Subcutaneous abdominal adipose tissue (tissue), 5 donors: ENCODE results near the gene PBX1.

Experiments
- H3K27ac ChIP-seq: one replicate; pipeline ENCODE4 v1.7.0; 2013; ENCODE audit warnings: low read depth, mild to moderate bottlenecking, inconsistent platforms, low read length, moderate library complexity
- H3K27me3 ChIP-seq, 5 donors: one replicate each; pipeline ENCODE4 v1.7.0; 2013; ENCODE audit warnings: low read length in 5 of 5, inconsistent platforms in 1 of 5; ENCODE audit not compliant: control insufficient read depth in 5 of 5, insufficient read depth in 4 of 5
- H3K36me3 ChIP-seq, 5 donors: one replicate each; pipeline ENCODE4 v1.7.0; 2013; ENCODE audit warnings: low read length in 5 of 5; ENCODE audit not compliant: control insufficient read depth in 5 of 5, insufficient read depth in 5 of 5
- H3K4me1 ChIP-seq, 5 donors: one replicate each; pipeline ENCODE4 v1.7.0; 2013; ENCODE audit warnings: low read length in 5 of 5, mild to moderate bottlenecking in 3 of 5, moderate library complexity in 1 of 5; ENCODE audit not compliant: control insufficient read depth in 5 of 5, insufficient read depth in 5 of 5
- H3K4me3 ChIP-seq, 5 donors: one replicate each; pipeline ENCODE4 v1.7.0; 2013; ENCODE audit warnings: low read length in 5 of 5, low read depth in 1 of 5
- H3K9ac ChIP-seq, 5 donors: one replicate each; pipeline ENCODE4 v1.7.0; 2013; ENCODE audit warnings: low read length in 5 of 5, mild to moderate bottlenecking in 4 of 5, moderate library complexity in 3 of 5
- H3K9me3 ChIP-seq, 5 donors: one replicate each; pipeline ENCODE4 v1.7.0; 2013; ENCODE audit warnings: low read length in 5 of 5; ENCODE audit not compliant: control insufficient read depth in 5 of 5
- donor health status: healthy.
- donor health status: healthy.
- donor health status: healthy.
- donor health status: healthy.
- donor health status: healthy.

Gene PBX1

DNA sequence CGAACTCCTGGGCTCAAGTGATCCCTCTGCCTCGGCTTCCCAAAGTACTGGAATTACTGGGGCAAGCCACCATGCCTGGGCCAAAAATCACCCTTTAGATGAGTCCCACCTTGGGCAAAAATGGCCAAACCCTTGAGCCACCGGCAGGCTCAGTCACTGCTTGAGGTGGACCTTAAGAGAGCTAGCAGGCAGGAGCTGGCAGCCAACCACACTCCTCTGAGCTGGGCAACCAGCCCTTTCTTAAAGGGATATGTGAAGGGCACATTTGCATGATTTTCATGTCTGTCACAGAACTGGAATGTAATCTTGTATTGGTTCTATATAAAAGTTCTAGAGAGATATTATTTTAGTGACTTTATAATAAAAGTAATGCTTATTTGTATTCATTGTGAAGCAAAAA is 316.5 kb downstream of the PBX1 start:
- no peaks in the 10 kb centered on the region for H3K9me3 ChIP-seq
- H3K4me3 ChIP-seq = no peak overlapping the region

DNA sequence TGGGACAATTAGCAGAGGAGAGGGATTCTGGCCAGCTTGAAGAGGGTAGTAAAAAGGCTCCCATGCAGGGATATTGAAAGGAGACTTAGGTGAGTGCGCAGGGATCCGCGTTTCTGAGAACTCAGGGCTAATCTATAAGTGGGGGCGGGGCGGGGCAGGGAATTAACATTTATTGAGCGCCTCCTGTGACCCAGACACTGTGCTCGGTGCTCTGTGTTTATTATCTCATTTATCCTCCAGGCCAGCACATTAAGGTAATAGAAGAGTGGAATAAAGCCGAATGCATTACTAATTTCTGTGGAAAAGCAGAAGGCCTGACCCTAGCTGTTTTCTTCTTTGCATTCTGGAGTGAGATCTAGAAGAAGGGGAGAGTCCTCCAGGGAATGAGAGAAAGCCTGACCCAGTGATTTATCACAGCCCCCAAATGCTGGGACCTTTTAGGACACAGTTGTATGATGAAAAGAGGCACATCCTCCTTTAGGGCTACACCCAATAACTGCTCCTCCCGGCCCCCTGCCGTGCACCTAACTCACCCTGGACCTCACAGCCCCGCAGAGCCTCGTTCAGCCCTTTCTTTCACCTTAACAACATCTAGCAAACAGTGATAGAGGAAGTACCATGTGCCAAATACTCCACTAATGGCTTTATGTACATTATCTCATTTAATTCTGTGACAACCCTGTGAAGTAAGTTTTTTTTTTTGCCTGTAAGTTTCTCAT is 317.6 kb downstream of the PBX1 start:
- H3K36me3 ChIP-seq = no peaks in the 10 kb centered on the region
- no peaks in the 10 kb centered on the region for H3K4me1 ChIP-seq
- no peaks in the 10 kb centered on the region for H3K9me3 ChIP-seq
- H3K27ac ChIP-seq = no peak overlapping the region
- H3K4me3 ChIP-seq = no peak overlapping the region
- no peaks in the 10 kb centered on the region for H3K27me3 ChIP-seq
- no peak overlapping the region for H3K9ac ChIP-seq

More for the DNA sequence above, 316.5 kb downstream of the PBX1 start:
- Histone ChIP-seq H3K4me1 (no peaks in the 10 kb centered on the region), H3K36me3 (no peaks in the 10 kb centered on the region), H3K9ac (no peak overlapping the region), H3K27me3 (no peaks in the 10 kb centered on the region), H3K27ac (no peak overlapping the region)

DNA sequence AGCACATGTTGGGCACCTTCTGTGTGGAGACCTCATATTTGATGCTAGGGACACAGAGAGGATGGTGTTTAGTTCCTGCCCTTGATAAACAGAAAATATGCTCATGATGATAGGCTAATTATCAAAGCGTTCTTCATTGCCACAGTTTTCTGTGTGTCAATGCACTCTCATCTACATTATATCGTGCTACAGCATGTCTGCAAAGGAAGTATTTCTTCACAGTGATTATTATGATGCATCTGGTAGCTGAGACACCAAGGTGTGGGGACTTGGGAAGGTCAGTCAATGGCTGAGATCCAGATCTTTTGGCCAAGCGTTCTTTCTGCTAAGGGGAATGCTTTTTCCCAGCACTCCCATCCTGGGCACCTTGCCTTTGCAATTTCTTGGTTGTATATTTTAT is 321.2 kb downstream of the PBX1 start:
- Histone ChIP-seq H3K9me3 (no peaks in the 10 kb centered on the region), H3K4me1 (no peaks in the 10 kb centered on the region), H3K4me3 (no peak overlapping the region), H3K36me3 (peaks cover 0 to 1% (median 0%) of the 10 kb centered on the region in 5 donors), H3K27me3 (no peaks in the 10 kb centered on the region), H3K27ac (no peak overlapping the region), H3K9ac (no peak overlapping the region)

DNA sequence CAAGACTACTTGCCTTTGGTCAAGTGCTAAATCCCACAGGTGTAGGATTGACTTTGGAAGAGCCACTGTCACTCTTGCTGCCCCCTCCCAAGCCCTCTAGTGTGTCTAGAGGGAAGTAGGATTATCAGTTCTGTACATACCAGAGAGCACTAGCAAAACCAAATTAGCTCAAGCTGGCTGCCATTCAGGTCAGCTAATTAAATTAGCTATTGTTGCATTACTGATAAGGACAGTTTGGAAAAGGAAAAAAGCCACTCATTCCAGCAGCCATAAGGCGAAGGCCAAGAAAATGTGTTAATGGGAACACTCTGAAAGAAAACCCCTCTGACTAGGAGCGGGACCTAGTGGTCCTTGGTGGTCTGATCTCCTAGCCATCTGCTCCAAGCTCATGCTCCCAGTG is 321.7 kb downstream of the PBX1 start:
- Histone ChIP-seq H3K36me3 (peaks cover 0 to 3% (median 0%) of the 10 kb centered on the region in 5 donors), H3K27ac (no peak overlapping the region), H3K9me3 (no peaks in the 10 kb centered on the region), H3K9ac (no peak overlapping the region), H3K4me3 (no peak overlapping the region), H3K27me3 (no peaks in the 10 kb centered on the region), H3K4me1 (no peaks in the 10 kb centered on the region)

DNA sequence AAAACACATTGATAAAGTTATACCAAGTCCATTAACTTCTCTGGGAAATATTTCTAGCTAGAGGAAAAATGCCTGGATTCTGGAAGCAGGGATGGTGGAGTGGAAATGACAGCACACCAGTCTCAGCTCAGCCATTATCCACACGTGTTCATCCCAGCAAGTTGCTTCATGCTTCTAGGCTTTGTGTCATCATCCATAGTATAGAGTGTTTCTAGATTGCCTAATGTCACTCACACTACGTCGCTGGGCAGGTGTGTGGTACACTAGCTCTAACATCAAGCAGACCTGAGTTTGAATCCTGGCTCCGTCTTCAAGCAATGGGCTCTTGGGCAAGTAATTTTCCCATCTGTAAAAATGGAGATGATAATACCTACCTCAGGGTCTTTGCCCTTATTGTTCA is 326.3 kb downstream of the PBX1 start:
- H3K36me3 ChIP-seq = peaks cover 0 to 9% (median 2%) of the 10 kb centered on the region in 5 donors
- H3K27me3 ChIP-seq = no peaks in the 10 kb centered on the region
- no peak overlapping the region for H3K9ac ChIP-seq
- H3K4me1 ChIP-seq = no peaks in the 10 kb centered on the region
- H3K4me3 ChIP-seq = no peak overlapping the region
- H3K9me3 ChIP-seq = no peaks in the 10 kb centered on the region
- no peak overlapping the region for H3K27ac ChIP-seq

DNA sequence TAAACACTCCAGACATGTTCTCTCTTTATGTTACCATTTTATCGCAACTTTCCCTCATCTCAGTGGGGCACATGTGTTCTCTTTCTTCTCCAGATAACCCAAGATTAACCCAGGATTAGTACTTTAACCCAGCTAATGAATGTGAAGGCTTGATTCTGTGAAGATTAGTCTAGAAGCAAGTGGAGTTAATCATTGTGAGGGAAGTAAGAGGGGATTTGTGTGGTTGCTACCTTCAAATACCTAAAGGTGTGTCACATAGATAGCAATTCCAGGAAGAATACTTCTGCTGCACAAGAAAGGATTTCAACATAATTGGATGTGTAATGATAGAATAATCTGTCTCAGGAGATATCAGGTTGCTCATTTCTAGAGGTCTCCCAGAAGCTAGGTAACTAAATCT is 327.1 kb downstream of the PBX1 start:
- H3K36me3 ChIP-seq = peaks cover 0 to 9% (median 2%) of the 10 kb centered on the region in 5 donors
- H3K9me3 ChIP-seq = no peaks in the 10 kb centered on the region

DNA sequence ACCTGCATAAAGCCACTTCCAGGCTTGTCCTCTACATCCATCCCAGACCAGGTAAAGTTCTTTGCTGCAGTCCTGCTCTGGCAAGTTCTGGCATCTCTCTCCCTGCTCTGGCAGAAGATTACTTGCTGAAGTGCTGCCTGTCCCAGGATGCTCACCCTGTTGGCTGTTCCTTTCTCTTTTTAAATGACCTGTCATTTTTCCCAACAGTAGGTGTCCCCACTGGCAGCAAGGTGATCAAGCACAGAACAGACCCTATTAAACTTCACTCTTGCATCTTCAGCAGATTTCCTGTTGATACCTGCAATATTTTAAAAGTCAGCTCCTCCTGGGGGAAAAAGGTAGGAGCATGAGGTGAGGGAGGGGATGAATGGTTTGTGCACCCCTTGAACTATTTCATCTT is 332.6 kb downstream of the PBX1 start:
- Histone ChIP-seq H3K9ac (no peak overlapping the region), H3K27ac (no peak overlapping the region), H3K4me1 (no peaks in the 10 kb centered on the region), H3K36me3 (peaks cover 0 to 4% (median 0%) of the 10 kb centered on the region in 5 donors), H3K27me3 (no peaks in the 10 kb centered on the region), H3K9me3 (no peaks in the 10 kb centered on the region), H3K4me3 (no peak overlapping the region)

More for the DNA sequence above, 327.1 kb downstream of the PBX1 start:
- no peak overlapping the region for H3K4me3 ChIP-seq
- H3K27me3 ChIP-seq = no peaks in the 10 kb centered on the region
- H3K9ac ChIP-seq = no peak overlapping the region
- no peaks in the 10 kb centered on the region for H3K4me1 ChIP-seq
- no peak overlapping the region for H3K27ac ChIP-seq

DNA sequence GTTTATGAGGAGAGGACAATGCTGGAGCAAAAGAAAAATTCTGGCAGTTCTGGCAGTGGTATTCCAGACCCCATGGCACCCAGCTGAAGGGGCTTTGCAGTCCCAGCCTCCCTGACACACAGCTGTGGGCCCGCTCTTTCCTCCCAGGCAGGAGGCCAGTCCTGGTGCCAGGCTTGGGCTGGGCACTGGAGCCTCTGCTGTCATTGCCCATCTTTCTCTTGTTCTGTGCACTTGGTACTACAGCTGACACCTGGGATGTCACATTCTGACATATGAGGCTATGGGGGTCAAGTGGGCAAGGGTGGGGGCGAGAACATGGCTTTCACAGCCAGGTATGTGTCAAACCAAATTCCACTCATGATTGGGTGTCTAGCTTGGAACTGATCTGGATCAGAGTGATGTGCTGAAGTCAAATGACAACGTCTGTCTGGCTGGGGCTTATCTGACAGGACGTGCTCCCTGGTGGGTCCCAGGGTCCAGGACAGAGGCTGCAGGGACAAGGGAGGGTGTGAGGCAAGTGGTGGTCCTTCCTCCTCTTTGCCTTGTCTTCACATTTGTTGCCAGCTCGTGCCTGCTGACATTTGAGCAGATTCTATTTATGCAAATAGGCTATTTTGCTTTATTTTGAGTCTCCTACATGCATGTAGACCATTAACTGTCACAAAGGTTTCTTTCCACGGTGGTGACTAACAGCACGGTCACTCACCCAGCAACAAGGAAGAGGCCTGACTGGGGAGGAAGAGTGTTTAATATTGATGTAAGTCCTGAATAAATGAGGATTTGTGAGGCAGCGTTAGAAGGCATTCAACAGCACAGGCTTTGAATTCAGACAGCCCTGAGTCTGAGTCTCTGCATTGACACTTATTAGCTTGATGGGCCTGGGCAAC is 336.3 kb downstream of the PBX1 start:
- no peak overlapping the region for H3K4me3 ChIP-seq
- peaks cover 0 to 4% (median 0%) of the 10 kb centered on the region in 5 donors for H3K9me3 ChIP-seq
- no peaks in the 10 kb centered on the region for H3K36me3 ChIP-seq
- no peaks in the 10 kb centered on the region for H3K27me3 ChIP-seq
- no peak overlapping the region for H3K9ac ChIP-seq
- H3K4me1 ChIP-seq = no peaks in the 10 kb centered on the region
- H3K27ac ChIP-seq = no peak overlapping the region

DNA sequence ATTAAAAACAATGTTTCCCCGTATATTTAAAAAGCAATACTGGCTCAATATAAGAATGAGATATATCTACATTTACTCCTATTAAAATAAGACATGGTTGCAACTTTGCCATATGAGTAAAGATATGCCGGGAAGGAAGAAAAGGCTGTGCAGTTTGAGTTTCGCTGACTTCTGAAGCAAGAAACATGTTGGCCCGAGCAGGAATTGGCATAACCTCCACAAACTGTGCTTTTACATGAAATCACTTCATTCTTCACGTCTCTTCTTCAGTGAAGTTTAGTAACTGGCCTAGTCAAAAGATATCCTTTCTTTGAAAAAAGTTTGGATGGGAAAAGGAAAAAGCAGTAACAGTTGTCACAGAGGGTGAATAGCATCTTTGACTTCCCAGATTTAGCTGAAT is 342.0 kb downstream of the PBX1 start:
- Histone ChIP-seq H3K9me3 (peaks cover 0 to 4% (median 0%) of the 10 kb centered on the region in 5 donors), H3K36me3 (no peaks in the 10 kb centered on the region), H3K27me3 (no peaks in the 10 kb centered on the region), H3K27ac (no peak overlapping the region), H3K4me3 (no peak overlapping the region), H3K9ac (no peak overlapping the region), H3K4me1 (no peaks in the 10 kb centered on the region)
